GM19240 (cell line): ENCODE measurements around the gene IRF8.
"Not testable (repeated sequence)": the region's sequence is repeated elsewhere in the genome, so short reads cannot be mapped to it uniquely, and the experiment has no call there.

ENCODE experiments used
- DNase-seq: peaks from one replicate; pipeline ENCODE4 v3.0.0; 2011; ENCODE audit warnings: low spot score; ENCODE audit not compliant: insufficient read length

IRF8 gene, protein sequence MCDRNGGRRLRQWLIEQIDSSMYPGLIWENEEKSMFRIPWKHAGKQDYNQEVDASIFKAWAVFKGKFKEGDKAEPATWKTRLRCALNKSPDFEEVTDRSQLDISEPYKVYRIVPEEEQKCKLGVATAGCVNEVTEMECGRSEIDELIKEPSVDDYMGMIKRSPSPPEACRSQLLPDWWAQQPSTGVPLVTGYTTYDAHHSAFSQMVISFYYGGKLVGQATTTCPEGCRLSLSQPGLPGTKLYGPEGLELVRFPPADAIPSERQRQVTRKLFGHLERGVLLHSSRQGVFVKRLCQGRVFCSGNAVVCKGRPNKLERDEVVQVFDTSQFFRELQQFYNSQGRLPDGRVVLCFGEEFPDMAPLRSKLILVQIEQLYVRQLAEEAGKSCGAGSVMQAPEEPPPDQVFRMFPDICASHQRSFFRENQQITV

DNA sequence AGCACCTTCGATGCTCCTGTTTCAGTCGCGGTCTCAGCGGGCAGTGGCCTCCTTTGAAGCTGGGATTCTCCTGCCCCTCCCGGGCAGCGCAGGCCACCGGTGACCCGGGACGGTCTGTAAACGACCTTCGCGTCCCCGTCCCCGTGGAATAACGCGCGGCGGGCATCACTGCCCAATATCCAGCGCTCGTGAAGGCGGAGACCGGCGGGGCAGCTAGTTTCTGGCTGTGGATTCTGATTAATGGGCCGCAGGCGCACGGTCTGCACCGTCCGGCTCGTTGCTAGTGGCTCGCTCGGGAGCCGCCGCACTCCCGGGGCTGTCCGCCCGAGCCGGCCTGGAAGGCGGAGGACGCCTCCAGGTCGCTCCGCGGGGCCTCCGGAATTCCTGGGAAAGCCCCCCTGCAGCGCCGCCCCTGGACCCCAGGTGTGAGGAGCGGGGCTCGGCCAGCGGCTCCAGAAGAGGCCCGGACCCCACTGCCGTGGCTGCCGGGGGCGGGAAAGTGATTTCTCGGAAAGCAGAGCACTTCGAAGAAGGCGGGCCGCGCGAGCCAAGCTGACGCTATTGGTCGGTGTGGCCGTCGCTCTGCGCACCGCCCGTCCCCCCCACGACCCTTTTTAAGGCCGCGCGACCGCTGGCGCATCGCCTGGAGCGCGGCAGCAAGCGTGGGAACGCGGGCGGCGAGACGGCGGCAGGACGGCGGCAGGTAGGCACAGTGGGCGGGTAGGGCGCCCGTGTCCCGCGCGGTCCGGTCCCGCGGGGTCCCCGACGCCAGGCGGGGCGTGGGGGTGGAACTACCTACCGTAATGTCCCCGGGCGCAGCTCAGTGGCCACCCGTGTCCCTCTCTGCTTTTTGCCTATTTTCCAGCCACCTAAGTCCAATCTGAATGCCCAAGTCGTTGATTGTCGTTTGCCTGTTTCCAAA lies at the start of gene IRF8:
IRF8 (plus strand) TSS at position 642 of the 922 bp plus-strand sequence. CDS start 3,854 bp downstream, outside the sequence.
- DNase-seq: peak; percentile 41

DNA sequence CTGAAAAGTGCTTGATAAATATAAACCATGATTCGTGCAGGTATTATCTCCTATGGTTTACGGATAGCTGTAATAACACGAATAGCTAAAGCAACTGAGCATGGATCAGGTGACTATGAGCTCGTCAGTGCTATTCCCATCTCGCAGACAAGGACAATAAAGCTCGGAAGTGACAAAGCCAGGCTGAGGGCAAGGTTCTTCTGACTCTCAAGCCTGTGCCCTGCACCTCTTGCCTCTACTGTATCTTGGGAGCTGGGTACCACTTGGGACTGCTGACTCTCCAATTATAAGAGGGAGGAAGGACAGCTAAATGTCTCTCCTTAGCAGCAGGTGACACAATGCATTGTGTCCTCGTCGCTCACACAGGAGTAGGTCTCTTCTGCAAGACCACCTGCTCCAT lies 49.6 kb upstream of the IRF8 start:
- no peak for DNase-seq

DNA sequence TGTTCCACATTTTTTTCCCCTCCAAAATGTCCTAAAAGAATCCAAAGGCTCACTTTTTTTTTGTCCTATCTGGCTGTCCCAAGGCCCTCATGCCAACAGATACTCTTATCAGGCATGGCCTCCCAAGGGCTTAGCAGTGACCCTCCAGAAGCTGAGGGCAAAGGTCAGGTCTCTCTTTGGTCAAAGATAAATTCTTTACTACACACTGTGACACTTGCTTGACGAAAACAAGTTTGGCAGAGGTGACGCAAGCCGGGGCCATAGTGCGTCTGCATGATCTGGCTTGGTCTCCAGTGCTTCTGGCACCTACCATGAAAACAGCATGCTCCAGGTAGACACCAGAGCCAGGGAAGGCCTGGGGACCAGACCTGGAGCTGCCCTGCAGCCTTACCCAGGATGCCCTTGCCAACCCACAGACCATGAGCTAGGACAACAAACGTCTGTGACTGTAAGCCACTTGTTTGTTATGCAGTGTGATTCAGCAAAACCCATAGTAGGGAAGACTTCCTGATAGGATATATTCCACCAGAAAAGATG lies 48.5 kb upstream of the IRF8 start:
- DNase-seq: no peak

DNA sequence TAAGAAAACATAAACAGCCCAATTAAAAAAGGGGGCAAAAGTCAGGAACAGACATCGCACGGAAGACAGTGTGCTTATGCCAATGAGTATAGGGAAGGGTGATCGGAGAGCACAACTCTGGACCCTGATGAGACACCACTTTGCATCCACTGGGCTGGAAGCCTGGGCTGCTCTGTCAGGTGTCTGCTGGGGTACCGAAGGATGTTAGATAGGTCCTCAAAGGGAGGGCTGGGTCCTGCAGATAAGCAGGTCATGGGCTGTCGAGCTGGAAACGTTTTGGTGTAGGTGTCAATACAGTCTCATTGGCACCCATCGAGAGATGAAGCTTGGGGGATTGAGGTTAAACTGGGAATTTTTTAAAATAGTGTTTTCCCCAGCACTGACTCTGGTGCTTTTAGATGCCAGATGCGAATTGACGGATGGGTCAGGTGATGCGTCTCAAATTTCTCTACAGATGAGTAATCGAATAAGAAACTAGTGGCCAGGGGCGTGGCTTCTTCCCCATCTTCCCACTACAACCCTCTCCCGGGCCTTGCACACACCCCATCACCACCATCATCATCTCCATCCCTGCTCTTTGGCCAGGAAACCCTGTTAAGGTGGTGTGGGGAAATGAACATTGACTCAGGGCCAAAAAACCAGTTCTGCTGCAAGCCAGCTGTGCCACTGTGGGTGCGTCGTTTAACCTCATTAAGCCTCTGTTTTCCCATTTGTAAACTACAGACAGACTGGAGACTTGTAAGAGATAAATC lies 47.8 kb upstream of the IRF8 start:
- no peak for DNase-seq

DNA sequence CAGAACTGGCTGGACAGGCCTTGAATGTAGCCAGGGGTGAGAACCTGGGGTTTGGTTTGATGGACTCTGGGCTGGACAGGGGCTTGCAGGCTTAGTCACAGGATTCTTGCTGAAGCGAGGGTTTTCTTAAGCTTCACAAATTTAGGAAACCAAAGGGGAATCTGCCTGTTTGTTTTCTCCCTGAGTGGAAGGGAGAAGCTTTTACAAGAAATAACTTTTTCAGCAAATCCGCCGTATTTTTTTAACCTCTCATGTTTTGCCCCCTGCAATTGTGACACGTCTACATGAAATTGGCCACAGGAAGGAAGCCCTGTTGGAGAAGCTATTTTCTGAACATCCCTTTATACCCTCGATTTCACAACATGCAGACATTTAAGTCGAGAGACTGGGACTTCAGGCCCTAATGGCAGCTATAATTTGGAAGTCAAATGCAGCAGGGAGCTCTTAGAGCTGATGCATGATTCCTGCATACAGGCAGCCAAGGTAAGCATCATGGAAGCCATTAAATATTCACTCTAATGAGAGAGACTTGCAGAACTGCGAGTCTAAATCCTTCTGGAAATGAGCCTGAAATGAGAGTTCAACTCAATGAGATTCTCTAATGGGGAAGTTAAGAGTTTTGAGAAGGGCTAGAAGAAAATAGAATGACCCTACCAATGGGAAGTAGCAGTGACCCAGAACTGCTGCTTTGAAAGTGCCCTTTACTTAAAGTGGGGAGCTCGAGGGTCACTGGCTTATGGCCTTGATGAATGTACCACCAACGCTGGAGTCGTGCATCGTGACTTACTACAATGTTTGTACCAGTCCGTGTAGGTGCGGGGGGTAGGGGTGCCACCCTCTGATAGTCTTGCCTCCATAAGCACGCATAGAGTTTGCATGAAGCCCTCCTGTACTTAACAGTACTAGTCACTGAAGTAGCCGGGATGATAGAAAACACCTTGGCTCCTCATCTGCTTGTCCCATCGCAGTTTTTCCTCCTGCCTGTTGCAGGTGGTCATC lies 45.1 kb upstream of the IRF8 start:
- no peak for DNase-seq

DNA sequence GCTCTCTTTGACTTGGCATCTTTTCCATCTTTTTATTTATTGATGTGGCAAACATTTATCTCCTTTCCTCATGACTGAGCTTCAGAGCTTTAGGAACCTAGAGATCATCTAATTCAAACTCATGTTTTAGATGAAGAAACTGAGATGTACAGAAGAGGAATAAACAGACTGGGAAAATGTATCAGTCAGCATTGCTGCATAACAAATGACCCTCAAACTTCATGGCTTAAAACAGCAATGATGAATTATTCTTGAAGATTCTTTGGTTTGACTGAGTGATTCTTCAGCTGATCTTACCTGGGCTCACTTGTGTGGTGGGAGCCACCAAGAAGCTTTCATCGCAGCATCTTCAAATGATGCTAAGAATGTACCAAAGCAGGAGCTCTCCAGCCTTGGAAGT lies 44.0 kb upstream of the IRF8 start:
- no peak for DNase-seq

- DNase-seq: no peak
These were observed 42.9 kb upstream of the IRF8 start for GRCh38 chr16:85856079-85856478.

- no peak for DNase-seq
These were observed 42.4 kb upstream of the IRF8 start for GRCh38 chr16:85856585-85856984.

DNA sequence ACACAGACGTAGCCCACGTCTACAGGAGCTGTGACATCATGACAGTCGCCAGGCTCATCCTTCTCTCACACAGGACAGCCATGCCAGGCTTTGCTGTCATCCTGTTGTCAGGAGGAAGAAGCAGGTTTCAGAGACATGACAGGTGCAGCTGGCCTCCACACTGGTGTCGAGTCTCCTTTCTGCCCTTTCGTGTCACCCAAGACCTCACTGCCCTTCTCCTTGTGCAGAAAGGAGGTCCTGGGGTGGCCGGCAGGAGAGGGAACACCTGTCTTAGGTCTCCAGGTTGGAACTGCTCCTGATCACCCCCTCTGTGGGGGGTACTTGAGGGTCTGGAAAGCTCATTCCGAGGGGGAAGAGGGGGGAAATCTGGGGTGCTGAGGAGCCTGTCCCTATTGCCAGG lies 41.6 kb upstream of the IRF8 start:
- no peak for DNase-seq

DNA sequence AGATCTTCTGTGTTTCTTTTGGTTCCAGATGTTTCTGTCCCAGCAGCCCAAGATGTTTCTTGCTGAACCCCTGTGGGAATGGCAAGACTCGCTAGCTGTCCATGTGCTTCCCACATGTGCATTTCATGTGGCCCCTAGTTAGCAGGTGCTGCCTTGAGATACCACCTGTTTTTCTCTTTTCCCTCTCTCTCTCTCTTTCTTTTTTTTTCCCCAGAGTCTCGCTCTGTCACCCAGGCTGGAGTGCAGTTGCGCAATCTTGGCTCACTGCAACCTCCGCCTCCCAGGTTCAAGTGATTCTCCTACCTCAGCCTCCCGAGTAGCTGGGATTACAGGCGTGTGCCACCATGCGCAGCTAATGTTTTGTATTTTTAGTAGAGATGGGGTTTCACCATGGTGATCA lies 40.4 kb upstream of the IRF8 start:
- not testable (repeated sequence) for DNase-seq

DNA sequence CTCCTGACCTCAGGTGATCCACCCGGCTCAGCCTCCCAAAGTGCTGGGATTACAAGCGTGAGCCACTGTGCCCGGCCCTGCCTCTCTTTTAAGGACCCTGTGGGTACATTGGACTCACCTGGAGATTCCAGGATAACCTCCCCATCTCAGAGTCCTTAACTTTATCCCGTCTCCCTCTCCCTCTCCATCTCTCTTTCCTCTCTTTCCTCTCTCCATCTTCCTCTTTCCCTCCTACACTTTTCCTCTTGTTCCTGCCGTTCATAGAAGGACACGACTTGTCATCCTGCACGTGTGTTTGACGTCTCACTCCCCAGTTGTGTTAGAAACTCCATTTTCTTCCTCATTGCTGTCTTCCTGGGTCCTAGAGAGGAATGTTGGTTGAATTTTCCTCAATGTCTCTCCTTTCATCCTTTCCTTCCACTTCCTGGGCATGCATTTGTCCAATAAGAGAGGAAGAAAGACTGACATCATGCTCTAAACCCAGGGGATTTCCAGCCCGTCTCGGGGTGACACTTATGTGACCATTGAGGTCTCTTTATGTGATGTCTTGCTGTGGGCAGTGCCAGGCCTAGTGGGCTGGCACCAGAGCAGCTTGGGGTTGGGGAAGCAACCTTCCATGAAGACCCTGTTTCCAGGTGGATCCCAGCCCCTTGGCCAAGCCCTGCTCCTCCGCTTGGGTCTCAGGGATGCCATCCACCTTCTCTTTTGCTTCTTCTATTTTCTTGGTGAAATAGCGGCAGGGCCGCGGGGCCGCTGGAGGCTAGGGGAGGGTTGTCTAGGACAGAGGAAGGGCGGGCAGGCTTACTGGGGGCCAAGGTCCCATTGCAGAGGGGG lies 39.8 kb upstream of the IRF8 start:
- DNase-seq: no peak

GRCh38 chr16:85859818-85860125 lies 39.2 kb upstream of the IRF8 start:
- no peak for DNase-seq

DNA sequence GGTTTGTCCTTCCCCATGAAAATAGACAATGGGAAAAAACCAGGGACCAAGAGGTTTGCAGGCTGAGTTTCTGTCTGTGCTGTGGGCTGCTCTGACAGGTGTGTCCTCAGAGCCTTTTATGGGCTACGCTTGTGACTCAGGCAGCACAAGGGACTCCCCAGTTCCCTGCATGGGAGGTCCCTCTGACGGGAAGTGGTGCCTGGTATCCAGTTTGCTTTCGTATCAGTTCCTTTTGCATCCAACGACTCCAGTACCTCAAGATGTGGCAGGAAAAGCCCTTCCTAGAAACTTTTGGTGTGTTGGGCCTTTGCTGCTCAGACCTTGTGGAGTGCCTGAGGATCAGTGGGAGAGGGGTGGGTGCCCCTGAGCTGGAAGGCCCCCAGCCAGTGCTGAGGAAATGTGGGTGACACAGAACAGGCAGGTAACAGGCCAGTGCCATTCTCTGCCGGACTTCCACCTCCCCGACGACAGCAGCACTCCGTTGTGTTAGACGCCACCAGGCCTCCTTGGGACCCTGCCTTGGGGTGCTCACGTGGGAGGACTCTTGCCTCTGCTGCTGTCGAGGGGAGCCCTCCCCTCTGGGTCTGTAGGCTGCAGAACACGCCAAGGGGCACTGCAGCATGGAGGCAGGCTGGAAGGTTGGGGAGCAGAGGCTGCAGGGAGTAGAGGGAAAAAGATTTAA lies 38.4 kb upstream of the IRF8 start:
- no peak for DNase-seq

- no peak for DNase-seq
These were observed 37.7 kb upstream of the IRF8 start for GRCh38 chr16:85861095-85861825.

- no peak for DNase-seq
These were observed 36.2 kb upstream of the IRF8 start for GRCh38 chr16:85862476-85863383.

DNA sequence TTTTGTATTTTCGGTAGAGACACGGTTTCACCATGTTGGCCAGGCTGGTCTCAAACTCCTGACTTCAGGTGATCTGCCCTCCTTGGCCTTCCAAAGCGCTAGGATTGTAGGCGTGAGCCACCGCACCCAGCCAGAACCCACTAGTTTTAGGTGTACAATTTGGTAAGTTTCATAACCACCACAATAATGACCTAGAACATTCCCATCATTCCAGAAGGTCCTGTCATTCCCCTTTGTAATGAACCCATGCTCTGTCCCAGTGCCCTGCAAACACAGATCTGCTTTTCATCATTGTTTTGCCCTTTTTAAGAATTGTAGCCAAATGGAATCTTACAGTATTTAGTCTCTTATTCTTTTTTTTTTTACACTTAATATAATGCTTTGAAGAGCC lies 35.6 kb upstream of the IRF8 start:
- no peak for DNase-seq

- DNase-seq: no peak
These were observed 34.0 kb upstream of the IRF8 start for GRCh38 chr16:85864965-85865364.
